Esophagus squamous epithelium (tissue), 5 donors: Measurements from ENCODE around the gene DSCAML1. TPM values are rescaled to one million over a fixed set of nuclear protein-coding genes. Genes with fewer than 3 reads are reported as not detected.

Source experiments
- DNase-seq: peaks from one replicate; lab custom pipeline; 2025; lab: John Stamatoyannopoulos, UW
- H3K27ac ChIP-seq, 4 donors: fragments of 200-600 bp; sonication (generic); one replicate each; pipeline ENCODE4 v1.5.1; 2016 to 2019; ENCODE audit warnings: mild to moderate bottlenecking in 1 of 4
- H3K27me3 ChIP-seq, 4 donors: fragments of 200-600 bp; sonication (generic); 1 replicate in 3 of 4; 2 replicates in 1 of 4; pipeline versions ENCODE4 v1.5.1 to v1.6.0; 2017 to 2021; ENCODE audit warnings: antibody characterized with exemption in 1 of 4
- H3K36me3 ChIP-seq, 3 donors: fragments of 200-600 bp; sonication (generic); one replicate each; pipeline ENCODE4 v1.5.1; 2016 to 2019
- H3K4me1 ChIP-seq, 3 donors: fragments of 200-600 bp; sonication (generic); one replicate each; pipeline ENCODE4 v1.5.1; 2017 to 2019
- H3K4me3 ChIP-seq, 4 donors: fragments of 200-600 bp; sonication (generic); 1 replicate in 3 of 4; 2 replicates in 1 of 4; pipeline ENCODE4 v1.5.1; 2016 to 2019; ENCODE audit warnings: mild to moderate bottlenecking in 2 of 4, moderate library complexity in 1 of 4
- H3K9me3 ChIP-seq, 3 donors: fragments of 200-600 bp; sonication (generic); one replicate each; pipeline ENCODE4 v1.5.1; 2016 to 2019
- CTCF ChIP-seq, 6 experiments: fragments of 450-650 bp in 4 of 6; fragments of 200-600 bp in 2 of 6; sonication (generic) in 2 of 6; IDR thresholded peaks; one replicate each; pipeline ENCODE4 v1.5.1; 2016 to 2019; ENCODE audit warnings: antibody characterized with exemption in 6 of 6, mild to moderate bottlenecking in 4 of 6, moderate library complexity in 4 of 6
- POLR2A ChIP-seq, 4 donors: fragments of 450-650 bp; IDR thresholded peaks; one replicate each; pipeline ENCODE4 v1.6.1; 2017; ENCODE audit warnings: antibody characterized with exemption in 4 of 4, mild to moderate bottlenecking in 4 of 4, moderate library complexity in 3 of 4
- WGBS, 2 donors: methylation state at CpG; one replicate each; pipeline ENCODE4 v1.1.5; 2018; 5-methylcytosine and 5-hydroxymethylcytosine counted together
- intact Hi-C: fragments of 100-400 bp; cut with DNase I; formaldehyde crosslinking; loops from one replicate; pipeline ENCODE4 v1.15.0; 2022
- total RNA-seq, 4 donors: library from RNA; depleted of rRNA; stranded (reverse); fragments of >200 nt; gene quantifications; one replicate each; pipeline ENCODE4 v1.1.0, GENCODE V29; 2016
- donor health status: DM: yes; HTN: yes; CAD: no.

DSCAML1 gene
- total RNA-seq, 4 donors from 2014 or later, result 0.04 to 0.19 TPM; not detected in 2

GRCh38 chr11:117686711-117687110, 110.3 kb downstream of the DSCAML1 start:
- Histone ChIP-seq H3K27ac (no peak overlapping the region), H3K36me3 (no peaks in the 10 kb centered on the region), H3K27me3 (peaks cover 0 to 50% (median 0%) of the 10 kb centered on the region in 4 donors), H3K4me1 (peaks cover 0 to 3% (median 0%) of the 10 kb centered on the region in 3 donors), H3K4me3 (no peak overlapping the region), H3K9me3 (no peaks in the 10 kb centered on the region)
- no peak for DNase-seq
- WGBS, 2 donors, result 60 to 63% methylated on average over 3 of the region's 3 CpGs
- TF ChIP-seq POLR2A (IDR thresholded peaks at IDR 0.05) (no peak), CTCF (IDR thresholded peaks at IDR 0.05) (no peak)
- intact Hi-C loops, result no loop called here

- Histone ChIP-seq H3K4me1 (no peaks in the 10 kb centered on the region), H3K9me3 (no peaks in the 10 kb centered on the region), H3K27me3 (peaks cover 0 to 50% (median 0%) of the 10 kb centered on the region in 4 donors), H3K27ac (no peak overlapping the region), H3K4me3 (no peak overlapping the region), H3K36me3 (no peaks in the 10 kb centered on the region)
- no peak for DNase-seq
- TF ChIP-seq POLR2A (IDR thresholded peaks at IDR 0.05), result no peak
- TF ChIP-seq CTCF (IDR thresholded peaks at IDR 0.05), result no peak
- WGBS, 2 donors, result 87 to 90% methylated on average over 5 of the region's 6 CpGs
- intact Hi-C loops, result no loop called here
Observed at GRCh38 chr11:117685566-117685965, 111.5 kb downstream of the DSCAML1 start.

GRCh38 chr11:117684731-117685130, 112.3 kb downstream of the DSCAML1 start:
- no peak for DNase-seq
- H3K36me3 ChIP-seq, result no peaks in the 10 kb centered on the region
- H3K27ac ChIP-seq, result no peak overlapping the region
- TF ChIP-seq POLR2A (IDR thresholded peaks at IDR 0.05) (no peak), CTCF (IDR thresholded peaks at IDR 0.05) (no peak)
- H3K9me3 ChIP-seq, result no peaks in the 10 kb centered on the region
- WGBS, 2 donors, result 75 to 82% methylated on average over 2 to 4 of the region's 4 CpGs
- H3K27me3 ChIP-seq, result peaks cover 0 to 50% (median 0%) of the 10 kb centered on the region in 4 donors
- H3K4me1 ChIP-seq, result no peaks in the 10 kb centered on the region
- H3K4me3 ChIP-seq, result no peak overlapping the region
- intact Hi-C loops, result no loop called here

DNA sequence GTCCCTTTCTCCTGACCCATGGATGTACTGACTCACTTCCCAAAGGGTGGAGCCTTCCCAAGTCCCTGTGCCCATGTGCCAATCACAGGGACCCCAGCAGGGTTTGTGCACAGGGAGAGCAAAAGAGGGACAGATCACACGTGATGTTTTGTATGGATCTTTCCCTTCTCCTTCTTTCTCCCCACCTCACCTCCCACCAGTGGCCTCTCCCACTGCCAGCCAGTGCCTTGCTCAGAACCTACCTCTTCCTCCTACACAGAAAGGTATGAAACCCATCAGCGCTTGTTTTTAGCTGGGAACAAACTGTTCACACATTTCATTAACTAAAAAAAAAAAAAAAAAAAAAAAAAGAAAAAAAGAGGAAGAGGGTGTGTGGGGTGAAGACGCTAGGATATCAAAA, 112.9 kb downstream of the DSCAML1 start:
- no peak overlapping the region for H3K27ac ChIP-seq
- H3K27me3 ChIP-seq, result peaks cover 0 to 48% (median 0%) of the 10 kb centered on the region in 4 donors
- no peaks in the 10 kb centered on the region for H3K36me3 ChIP-seq
- H3K4me1 ChIP-seq, result no peaks in the 10 kb centered on the region
- no peaks in the 10 kb centered on the region for H3K9me3 ChIP-seq
- 56 to 71% methylated on average over 3 of the region's 3 CpGs for WGBS, 2 donors
- TF ChIP-seq CTCF (IDR thresholded peaks at IDR 0.05) (no peak), POLR2A (IDR thresholded peaks at IDR 0.05) (no peak)
- DNase-seq, result no peak
- intact Hi-C loops, result no loop called here
- H3K4me3 ChIP-seq, result no peak overlapping the region

- DNase-seq, result no peak
- Histone ChIP-seq H3K36me3 (no peaks in the 10 kb centered on the region), H3K27me3 (peaks cover 0 to 58% (median 0%) of the 10 kb centered on the region in 4 donors), H3K9me3 (no peaks in the 10 kb centered on the region), H3K4me3 (no peak overlapping the region), H3K4me1 (no peaks in the 10 kb centered on the region), H3K27ac (no peak overlapping the region)
- WGBS, 2 donors, result 56 to 86% methylated on average over 1 of the region's 1 CpG
- intact Hi-C loops, result no loop called here
- TF ChIP-seq POLR2A (IDR thresholded peaks at IDR 0.05) (no peak), CTCF (IDR thresholded peaks at IDR 0.05) (no peak)
Observed at GRCh38 chr11:117681438-117681837, 115.6 kb downstream of the DSCAML1 start.
